GM18867 (cell line): ENCODE results near the gene DNM3.

ENCODE experiments used
- ATAC-seq: cut with Tn5 transposase; IDR thresholded peaks from one replicate; pipeline ENCODE4 v1.9.1; 2021; ENCODE audit warnings: mild to moderate bottlenecking, moderate library complexity; ENCODE audit not compliant: unreplicated experiment

The DNM3 gene

GRCh38 chr1:172268237-172268636, 426.9 kb downstream of the DNM3 start:
- no peak for ATAC-seq

GRCh38 chr1:172269084-172269483, 427.8 kb downstream of the DNM3 start:
- no peak for ATAC-seq

DNA sequence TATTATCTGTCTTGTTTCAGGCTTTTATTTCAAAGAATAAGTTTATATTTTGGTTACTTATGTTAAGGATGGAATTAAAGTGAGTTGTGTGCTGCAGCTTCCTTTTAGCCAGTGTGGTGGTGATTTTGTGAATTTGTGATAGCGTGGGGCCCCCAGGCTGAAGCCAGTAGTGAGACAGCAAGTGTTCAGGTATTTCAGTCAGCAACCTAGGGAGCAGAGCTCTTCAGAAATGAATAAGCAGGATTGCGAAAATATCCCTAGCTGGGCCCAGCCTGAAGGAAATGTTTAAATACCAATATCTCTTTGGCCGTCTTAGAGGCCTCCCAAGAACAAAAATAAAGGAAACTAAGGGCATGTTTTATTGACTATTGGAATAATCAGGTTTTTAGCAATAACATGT, 428.3 kb downstream of the DNM3 start:
- no peak for ATAC-seq

- ATAC-seq, result no peak
These were observed 429.3 kb downstream of the DNM3 start for GRCh38 chr1:172270605-172271004.

DNA sequence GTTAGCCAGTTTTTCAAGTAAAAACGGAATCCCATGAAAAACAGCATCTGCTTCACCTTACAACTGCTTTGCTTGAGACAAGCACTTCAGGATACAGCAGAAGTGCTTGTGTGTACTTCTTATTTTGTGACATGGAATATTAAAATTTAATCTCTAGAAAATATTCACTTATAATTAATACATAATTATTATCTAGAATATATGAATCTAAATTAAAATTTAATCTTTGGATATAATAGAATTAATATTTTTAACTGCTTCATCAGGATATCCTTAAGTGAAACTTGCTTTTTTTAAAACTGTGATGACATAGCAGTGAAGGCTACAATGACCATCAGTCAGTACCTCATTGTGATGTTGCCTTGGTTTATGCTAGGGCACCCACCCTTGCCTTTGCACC, 430.8 kb downstream of the DNM3 start:
- no peak for ATAC-seq

DNA sequence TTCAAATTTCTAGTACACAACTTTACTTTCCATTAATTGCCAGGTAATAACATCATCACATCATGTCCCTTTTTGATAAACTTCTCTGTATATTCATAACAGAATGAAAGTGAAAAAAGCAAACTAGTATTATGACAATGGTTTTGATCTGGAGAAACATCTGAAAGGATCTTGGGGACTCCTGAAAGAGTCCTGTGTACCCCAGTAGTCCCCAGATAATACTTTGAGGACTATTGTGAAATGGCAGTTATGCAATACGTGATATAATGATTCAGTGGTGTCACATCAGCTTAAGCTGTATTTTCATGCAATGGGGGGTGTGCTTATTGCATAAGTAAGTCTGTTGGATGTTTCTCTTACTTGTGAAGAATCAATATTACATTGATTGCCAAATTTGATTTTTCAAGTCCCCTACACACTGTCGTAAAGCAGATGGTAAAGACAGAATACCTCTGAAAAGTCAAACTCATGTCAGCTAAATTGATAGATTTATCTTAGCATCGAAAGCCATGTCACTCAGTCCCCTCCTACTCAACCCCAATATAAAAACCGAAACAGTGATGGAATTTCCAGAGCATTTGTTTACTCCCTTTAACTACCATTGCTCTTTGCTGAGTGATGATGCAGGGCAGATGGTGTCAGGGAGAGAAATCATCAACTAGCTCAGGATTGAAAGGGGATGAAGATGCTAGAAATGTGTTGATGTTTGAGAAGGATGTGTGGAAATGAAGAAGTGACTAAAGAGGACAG, 432.5 kb downstream of the DNM3 start:
- no peak for ATAC-seq

- ATAC-seq, result no peak
These were observed 434.2 kb downstream of the DNM3 start for GRCh38 chr1:172275478-172275877.

- no peak for ATAC-seq
These were observed 435.0 kb downstream of the DNM3 start for GRCh38 chr1:172276120-172276818.

DNA sequence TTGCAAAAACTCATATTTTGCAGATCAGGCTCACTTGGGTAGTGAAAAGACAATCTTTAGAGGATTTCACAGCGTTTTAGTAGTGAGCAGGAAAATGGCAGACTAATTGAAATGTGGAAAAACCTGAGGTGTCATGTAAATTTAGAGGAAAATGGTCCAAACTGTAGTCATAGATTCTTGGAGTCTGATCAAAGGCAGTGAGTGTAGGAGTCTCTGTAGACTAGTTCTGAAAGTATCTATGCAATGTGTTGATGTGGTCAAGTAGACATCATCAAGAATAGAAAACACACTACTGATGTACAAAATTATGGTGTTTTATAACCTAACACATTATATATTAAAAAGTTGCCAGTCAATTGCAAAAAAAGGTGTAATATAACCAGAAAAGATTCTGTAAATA, 436.0 kb downstream of the DNM3 start:
- no peak for ATAC-seq

DNA sequence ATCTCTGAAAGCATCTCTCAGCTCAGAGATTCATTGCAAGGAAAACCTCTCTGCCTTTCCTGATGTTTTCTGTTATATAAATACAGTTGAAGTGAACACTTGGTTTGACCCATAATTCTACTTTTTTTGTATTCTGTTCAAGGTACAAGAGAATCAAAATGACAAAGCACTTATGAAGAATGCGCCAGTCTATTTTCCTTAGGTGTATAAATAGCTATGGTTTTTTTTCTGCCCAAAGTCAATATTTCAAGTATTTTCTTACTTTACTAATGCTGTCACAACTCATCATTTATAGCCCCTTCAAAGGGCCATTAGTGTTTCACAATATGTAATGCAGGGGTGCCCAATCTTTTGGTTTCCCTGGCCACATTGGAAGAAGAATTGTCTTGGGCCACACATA, 436.7 kb downstream of the DNM3 start:
- ATAC-seq, result no peak

DNA sequence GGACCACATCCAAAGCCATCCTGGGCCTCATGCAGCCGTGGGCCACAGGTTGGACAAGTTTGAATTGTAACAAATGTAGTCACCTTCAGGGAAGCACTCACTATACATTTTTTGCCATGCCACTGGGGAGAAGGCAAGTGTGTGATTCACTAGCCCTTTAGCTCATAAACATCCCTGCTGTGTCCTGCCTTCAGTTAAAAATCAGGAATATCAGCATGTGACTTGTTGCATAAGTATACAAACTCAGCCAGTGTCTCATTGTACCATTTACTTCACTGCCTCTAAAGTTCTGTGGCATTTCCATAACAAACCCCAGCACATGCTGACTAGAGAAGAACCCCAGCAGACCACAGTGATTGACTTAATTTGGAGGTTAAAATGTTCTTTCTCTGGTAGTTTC, 437.2 kb downstream of the DNM3 start:
- ATAC-seq, result no peak

DNA sequence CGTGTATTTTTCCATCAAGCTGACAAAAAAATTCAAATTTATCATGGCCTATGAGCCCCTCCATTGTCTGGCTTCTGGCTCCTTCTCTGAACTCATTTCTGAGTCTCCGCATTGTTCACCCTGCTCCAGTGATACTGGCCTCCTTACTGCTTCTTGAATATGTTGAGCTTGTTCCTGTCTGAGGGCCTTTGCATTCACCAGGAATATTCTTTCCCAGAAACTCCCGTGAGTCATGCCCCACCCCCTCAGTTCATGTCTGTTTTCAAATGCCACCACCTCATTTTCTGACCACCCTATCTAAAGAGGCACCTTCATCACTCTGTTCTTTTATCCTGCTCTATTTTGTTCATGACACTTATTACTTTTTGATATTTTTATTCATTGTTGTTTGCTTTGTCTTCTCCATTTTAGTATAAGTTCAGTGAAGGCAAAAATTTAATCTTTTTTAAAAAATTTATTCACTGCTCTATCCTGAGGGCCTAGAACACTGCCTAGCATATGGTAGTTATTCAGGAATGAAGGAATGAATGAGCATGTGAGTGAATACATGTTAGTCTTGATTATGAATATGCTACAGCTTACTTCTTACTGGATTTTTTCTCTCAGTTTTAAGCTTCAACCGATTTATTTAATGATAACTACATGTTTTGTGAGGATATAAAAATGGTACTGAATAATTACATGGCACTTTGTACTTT, 438.8 kb downstream of the DNM3 start:
- ATAC-seq, result no peak

GRCh38 chr1:172283766-172284165, 442.5 kb downstream of the DNM3 start:
- ATAC-seq, result no peak

GRCh38 chr1:172286629-172287076, 445.4 kb downstream of the DNM3 start:
- no peak for ATAC-seq

- no peak for ATAC-seq
These were observed 445.9 kb downstream of the DNM3 start for GRCh38 chr1:172287208-172287607.

DNA sequence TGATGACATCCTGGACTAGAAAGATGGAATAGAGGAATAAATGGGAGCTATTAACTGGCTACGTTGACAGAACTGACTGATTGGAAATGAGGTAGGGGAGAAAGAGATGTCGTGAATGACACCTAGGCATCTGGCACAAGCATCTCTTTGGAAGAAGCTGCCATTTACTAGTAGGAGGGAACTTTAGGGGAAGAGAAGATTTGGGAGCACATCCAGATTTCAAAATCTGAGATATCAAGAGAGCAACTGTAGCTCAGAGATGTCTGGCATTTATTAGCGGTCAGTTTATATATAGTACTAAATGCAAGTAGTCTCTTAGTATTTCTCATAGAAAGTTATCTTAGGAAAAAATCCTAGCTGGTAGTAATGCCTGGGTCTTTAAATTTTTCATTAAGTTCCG, 447.3 kb downstream of the DNM3 start:
- ATAC-seq, result no peak

DNA sequence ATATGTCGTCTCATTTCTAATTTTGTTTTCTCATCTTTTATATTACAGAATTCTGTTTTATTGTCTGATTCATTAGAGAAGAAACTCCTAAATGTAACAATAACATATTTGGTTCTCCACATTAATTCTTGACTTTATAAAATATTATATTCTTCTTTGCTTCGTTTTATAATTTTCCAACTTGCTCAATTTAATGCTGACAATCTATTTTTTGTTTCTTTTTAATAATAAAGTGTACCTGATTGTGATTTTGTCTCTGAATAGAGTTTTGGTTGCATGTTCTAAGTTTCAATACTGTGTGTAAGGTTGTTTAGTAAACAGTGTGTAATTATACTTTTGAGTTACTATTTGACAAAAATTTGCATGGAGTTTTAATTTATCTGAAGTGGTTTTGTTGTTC, 448.1 kb downstream of the DNM3 start:
- ATAC-seq, result no peak

DNA sequence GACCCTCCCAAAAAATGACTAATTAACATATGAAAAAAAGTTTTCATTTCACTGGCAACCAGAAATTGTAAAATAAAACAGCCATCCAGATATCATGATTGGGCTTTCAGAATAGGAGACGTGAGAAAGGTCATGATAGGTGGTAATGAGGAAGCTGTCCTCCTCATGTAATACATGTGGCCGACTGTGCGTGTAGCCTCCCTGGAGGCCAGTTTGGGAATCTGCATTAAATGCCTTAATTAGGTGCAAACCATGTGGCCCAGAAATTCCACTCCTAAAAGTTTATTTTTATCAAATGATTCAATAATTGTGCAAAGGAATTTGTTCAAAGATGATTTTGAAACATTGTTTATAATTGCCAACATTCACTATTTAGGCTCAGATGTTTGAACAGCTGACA, 451.5 kb downstream of the DNM3 start:
- ATAC-seq, result no peak

DNA sequence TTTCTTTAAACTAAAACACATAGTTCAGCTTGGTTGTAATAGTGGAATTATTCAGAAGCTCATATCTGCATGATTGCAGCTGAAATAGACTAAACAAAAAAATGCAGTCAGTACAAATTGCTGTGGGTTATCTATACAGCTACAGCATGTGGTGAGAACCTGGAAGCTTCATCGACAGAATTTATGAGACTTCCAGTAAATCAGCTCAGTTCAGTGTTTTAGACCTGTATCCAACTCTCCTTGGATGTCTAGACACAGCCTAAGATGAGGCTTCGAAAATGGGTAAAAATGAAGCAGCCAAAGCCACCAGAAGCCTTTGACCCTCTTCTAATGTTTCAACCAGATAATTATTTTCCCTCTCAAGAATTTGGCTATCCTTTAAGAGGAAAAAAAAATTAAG, 452.1 kb downstream of the DNM3 start:
- no peak for ATAC-seq

- ATAC-seq, result no peak
These were observed 456.8 kb downstream of the DNM3 start for GRCh38 chr1:172298141-172298540.

- no peak for ATAC-seq
These were observed 457.6 kb downstream of the DNM3 start for GRCh38 chr1:172298911-172299310.

DNA sequence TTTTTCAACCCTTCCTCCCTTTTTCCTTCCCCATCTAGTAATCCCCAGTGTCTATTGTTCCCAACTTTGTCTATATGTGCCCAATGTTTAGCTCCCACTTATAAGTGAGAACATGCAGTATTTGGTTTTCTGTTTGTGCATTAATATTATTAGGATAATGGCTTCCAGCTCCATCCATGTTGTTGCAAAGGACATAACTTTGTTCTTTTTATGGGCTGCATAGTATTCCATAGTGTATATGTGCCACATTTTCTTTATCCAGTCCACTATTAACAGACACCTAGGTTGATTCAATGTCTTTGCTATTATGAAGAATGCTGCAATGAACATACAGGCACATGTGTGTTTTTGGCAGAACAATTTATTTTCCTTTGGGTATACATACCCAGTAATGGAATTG, 458.2 kb downstream of the DNM3 start:
- no peak for ATAC-seq
